GM12873 (cell line): ENCODE results near the gene PACSIN1.

Source experiments
- CTCF ChIP-seq: IDR thresholded peaks from 2 replicates; pipeline ENCODE4 v1.5.1; 2012; ENCODE audit warnings: low read depth, mild to moderate bottlenecking, moderate library complexity, low read length, control low read depth; ENCODE audit not compliant: insufficient read depth; ENCODE audit errors: missing control alignments

PACSIN1 gene

DNA sequence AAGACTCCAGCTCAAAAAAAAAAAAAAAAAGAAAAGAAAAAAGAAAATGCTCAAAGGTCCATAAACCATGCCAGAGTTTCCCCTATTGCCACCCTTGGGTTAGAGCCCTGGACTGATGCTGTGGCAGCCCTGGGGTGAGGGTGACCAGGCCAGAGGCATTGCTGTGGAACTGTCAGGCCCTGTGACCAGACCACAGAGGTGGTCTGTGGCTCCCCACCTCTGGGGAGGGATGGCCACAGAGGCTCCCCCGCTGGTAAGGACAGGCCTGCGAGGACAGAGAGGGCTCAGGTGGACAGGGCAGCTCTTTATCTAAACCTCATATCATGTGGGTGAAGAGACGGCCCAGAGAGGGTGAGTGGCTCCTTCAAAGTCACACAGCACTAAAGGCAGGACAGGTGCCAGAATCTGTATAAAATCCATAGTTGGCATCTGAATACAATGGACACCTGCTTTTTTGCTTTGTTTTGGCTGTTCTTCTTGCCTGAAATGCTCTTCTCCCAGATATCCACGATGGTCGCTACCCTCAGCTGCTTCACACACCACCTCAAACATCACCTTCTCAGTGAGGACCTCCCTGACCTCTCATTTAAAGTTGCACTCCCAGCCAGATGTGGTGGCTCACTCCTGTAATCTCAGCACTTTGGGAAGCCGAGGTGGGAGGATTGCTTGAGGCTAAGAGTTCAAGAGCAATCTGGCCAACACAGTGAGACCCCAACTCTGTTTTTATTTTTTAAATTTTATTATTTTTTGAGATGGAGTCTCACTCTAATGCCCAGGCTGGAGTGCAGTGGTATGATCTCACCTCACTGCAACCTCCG, 112.8 kb downstream of the PACSIN1 start:
- no peak for TF ChIP-seq CTCF

DNA sequence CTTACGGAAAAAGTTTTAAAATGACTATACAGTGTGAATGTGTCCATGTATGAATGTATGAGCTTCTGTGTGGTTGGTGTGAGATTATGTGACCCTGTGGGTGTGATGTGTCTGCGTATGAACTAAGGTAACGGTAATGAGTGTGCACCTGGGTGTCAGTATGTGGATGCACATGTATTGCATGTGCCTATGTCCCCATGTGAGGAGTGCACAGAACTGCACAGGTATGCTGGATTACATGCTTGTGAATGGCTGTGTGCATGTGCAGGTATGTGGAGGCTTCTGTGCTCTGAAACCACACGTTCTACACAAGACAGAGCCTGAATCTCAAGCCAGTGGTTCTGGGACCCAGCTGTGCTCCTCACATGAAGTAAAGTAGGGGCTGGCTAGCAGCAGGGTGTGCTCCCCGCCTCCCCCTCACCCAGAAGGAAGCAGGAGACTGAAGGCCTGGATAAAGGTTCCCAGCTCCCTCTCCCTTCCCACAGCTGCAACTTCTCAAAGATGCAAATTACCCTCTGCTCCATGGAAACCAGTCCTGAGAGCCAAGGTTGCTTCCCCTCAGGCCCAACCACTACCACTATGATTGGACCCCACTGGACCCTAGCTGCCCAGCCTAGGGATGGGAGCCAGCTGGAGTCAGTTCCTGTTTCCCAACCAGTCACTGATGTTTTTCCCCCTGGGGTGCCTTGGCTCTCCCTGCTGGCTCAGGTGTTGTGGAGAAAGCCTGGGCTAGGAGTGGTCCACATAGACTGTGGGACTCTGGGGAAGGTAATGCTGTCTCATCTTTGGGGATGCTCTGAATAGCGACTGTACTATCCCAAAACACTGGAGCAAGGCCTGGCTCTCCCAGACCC, 115.1 kb downstream of the PACSIN1 start:
- no peak for TF ChIP-seq CTCF

- no peak for TF ChIP-seq CTCF
Measured at GRCh38 chr6:34581561-34581920, 115.7 kb downstream of the PACSIN1 start.

GRCh38 chr6:34583461-34583860, 117.6 kb downstream of the PACSIN1 start:
- TF ChIP-seq CTCF, result no peak

DNA sequence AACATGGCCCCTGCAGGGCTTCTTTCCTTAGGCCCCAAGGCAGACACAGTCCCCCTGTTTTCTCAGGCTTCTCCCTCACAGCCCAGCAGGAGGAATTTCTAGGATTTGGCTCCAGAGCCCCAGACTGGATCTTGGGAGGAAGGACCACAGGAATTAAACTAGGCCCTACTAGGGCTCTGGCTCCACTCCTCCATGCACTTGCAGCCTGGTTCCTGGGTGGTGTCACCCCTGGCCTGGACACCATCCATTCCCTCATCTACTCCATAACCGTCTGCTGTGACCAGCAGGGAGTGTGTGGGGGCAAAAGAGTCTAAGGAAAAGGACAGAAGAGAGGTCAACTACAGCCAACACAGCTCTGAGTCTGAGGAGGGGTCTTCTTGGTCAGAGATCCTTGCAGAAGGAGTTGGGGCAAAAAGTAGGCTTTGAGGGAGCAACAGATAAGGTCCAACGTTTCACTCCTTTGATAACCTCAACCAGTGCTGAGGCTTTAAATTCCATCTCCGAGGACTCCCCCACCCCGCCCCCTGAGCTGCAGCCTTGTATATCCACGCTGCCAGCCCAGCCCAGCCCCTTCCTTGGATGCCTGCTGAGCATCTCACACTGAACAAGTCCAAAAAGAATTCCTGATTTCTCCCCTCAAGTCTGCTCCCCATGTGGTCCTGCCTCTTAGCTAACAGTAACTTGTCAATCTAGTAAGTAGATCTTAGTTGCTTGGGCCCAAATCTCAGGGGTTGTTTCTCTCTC, 118.2 kb downstream of the PACSIN1 start:
- no peak for TF ChIP-seq CTCF

DNA sequence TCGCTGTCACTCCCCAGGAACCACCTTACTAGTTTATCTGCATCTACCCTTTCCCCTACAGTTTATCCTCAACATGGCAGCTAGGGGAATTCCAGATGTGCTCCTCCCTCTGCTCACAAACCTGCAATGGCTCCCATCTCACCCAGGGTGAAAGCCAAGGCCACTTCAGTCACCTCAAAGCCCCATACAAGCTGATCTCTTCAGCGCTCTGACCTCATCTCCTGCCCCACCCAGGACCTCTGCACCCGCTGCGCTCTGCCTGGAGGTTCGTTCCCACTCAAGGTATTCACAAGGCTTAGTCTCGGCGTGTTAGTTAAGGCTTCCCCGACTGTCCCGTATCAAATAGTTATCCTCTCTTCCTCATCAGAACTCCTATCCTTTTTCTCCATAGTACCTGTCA, 118.8 kb downstream of the PACSIN1 start:
- TF ChIP-seq CTCF, result no peak
